WTC11 (cell line): ENCODE data around the gene NHS. TPM values are rescaled to one million over a fixed set of nuclear protein-coding genes. Genes with fewer than 3 reads are reported as not detected.

Source experiments
- ATAC-seq: fragments of 200-7000 bp; cut with Tn5 transposase; 2 replicates; pipeline ENCODE4 v1.10.0; 2021; ENCODE audit warnings: mild to moderate bottlenecking, moderate library complexity
- CTCF ChIA-PET: fragments of 300-600 bp; sonication (Branson Sonifier 250); formaldehyde crosslinking; loops from one replicate; lab custom pipeline; 2021; ENCODE audit warnings: antibody characterized with exemption; lab: Charles Lee
- POLR2A ChIA-PET: fragments of 350-600 bp; sonication (Branson Sonifier 250); formaldehyde crosslinking; loops from one replicate; lab custom pipeline; 2021; ENCODE audit warnings: antibody characterized with exemption; lab: Charles Lee
- DNase-seq: peaks from one replicate; pipeline ENCODE4 v3.0.0; 2021; ENCODE audit warnings: low spot score
- H3K27ac Mint-ChIP-seq: 2 replicates; pipeline ENCODE4 v1.8.0; 2021; ENCODE audit warnings: mixed read lengths
- H3K27me3 Mint-ChIP-seq: 2 replicates; pipeline ENCODE4 v1.8.0; 2021; ENCODE audit warnings: low read depth, mild to moderate bottlenecking, moderate library complexity, mixed read lengths
- H3K36me3 Mint-ChIP-seq: 2 replicates; pipeline ENCODE4 v1.8.0; 2021; ENCODE audit warnings: mixed read lengths
- H3K4me1 Mint-ChIP-seq: 2 replicates; pipeline ENCODE4 v1.8.0; 2022; ENCODE audit warnings: mixed read lengths
- H3K4me3 Mint-ChIP-seq: 2 replicates; pipeline ENCODE4 v1.8.0; 2021; ENCODE audit warnings: mild to moderate bottlenecking, moderate library complexity, mixed read lengths
- H3K9me3 Mint-ChIP-seq: 2 replicates; pipeline ENCODE4 v1.8.0; 2021; ENCODE audit warnings: mixed read lengths
- ATF1 ChIP-seq: sonication (generic); formaldehyde crosslinking; IDR thresholded peaks from 2 replicates; pipeline ENCODE4 v1.8.1; 2023; ENCODE audit warnings: mild to moderate bottlenecking, moderate library complexity, missing genetic modification reagents
- CBFB ChIP-seq: sonication (generic); formaldehyde crosslinking; IDR thresholded peaks from 2 replicates; pipeline ENCODE4 v1.8.1; 2022; ENCODE audit warnings: mild to moderate bottlenecking, low read depth, missing genetic modification reagents
- ELF4 ChIP-seq: sonication (generic); formaldehyde crosslinking; IDR thresholded peaks from 2 replicates; pipeline ENCODE4 v1.8.1; 2022; ENCODE audit warnings: low read depth, mild to moderate bottlenecking, moderate library complexity, missing genetic modification reagents
- GRHL2 ChIP-seq: fragments of 250-450 bp; sonication (Bioruptor Pico); IDR thresholded peaks from 2 replicates; pipeline ENCODE4 v1.8.0; 2022; ENCODE audit warnings: mild to moderate bottlenecking, moderate library complexity; ENCODE audit not compliant: insufficient replicate concordance, severe bottlenecking
- HMGA2 ChIP-seq: fragments of 250-450 bp; sonication (Bioruptor Pico); IDR thresholded peaks from 2 replicates; pipeline ENCODE4 v1.4.0; 2021; ENCODE audit warnings: mild to moderate bottlenecking, moderate library complexity
- NFYB ChIP-seq: sonication (generic); formaldehyde crosslinking; conservative IDR thresholded peaks from 2 replicates; pipeline ENCODE4 v1.8.0; 2022; ENCODE audit warnings: low read depth, missing genetic modification reagents
- SOX15 ChIP-seq: fragments of 250-450 bp; sonication (Bioruptor Pico); IDR thresholded peaks from 2 replicates; pipeline ENCODE4 v1.9.0; 2021; ENCODE audit warnings: mild to moderate bottlenecking
- ZNF121 ChIP-seq: sonication (generic); formaldehyde crosslinking; IDR thresholded peaks from 2 replicates; pipeline ENCODE4 v1.8.0; 2023; ENCODE audit warnings: missing genetic modification reagents
- ZNF263 ChIP-seq: sonication (generic); formaldehyde crosslinking; IDR thresholded peaks from 2 replicates; pipeline ENCODE4 v1.8.1; 2022; ENCODE audit warnings: low read depth, mild to moderate bottlenecking, moderate library complexity, missing genetic modification reagents
- ZNF396 ChIP-seq: fragments of 250-450 bp; sonication (Bioruptor Pico); IDR thresholded peaks from 2 replicates; pipeline ENCODE4 v1.8.0; 2021; ENCODE audit warnings: mild to moderate bottlenecking, moderate library complexity, borderline replicate concordance
- ZNF671 ChIP-seq: fragments of 250-450 bp; sonication (Bioruptor Pico); IDR thresholded peaks from 2 replicates; pipeline ENCODE4 v1.8.0; 2021; ENCODE audit warnings: mild to moderate bottlenecking
- total RNA-seq: library from RNA; stranded (reverse); gene quantifications from 3 replicates; pipeline ENCODE4 v1.2.3, GENCODE V29; 2021
- TF ChIP-seq, protein P1 (sequence below): sonication (generic); formaldehyde crosslinking; IDR thresholded peaks from 2 replicates; pipeline ENCODE4 v1.8.1; 2023; ENCODE audit warnings: mild to moderate bottlenecking, missing genetic modification reagents
- TF ChIP-seq, protein P2 (sequence below): sonication (generic); formaldehyde crosslinking; conservative IDR thresholded peaks from 2 replicates; pipeline ENCODE4 v1.8.1; 2023; ENCODE audit warnings: mild to moderate bottlenecking, low read depth, missing genetic modification reagents, moderate library complexity
- TF ChIP-seq, protein P3 (sequence below): sonication (generic); formaldehyde crosslinking; IDR thresholded peaks from 2 replicates; pipeline ENCODE4 v1.8.1; 2023; ENCODE audit warnings: mild to moderate bottlenecking, missing genetic modification reagents, moderate library complexity
- TF ChIP-seq, protein P4 (sequence below): fragments of 250-450 bp; sonication (Bioruptor Pico); IDR thresholded peaks from 2 replicates; pipeline ENCODE4 v1.9.0; 2021; ENCODE audit warnings: mild to moderate bottlenecking
- TF ChIP-seq, protein P5 (sequence below): sonication (generic); formaldehyde crosslinking; IDR thresholded peaks from 2 replicates; pipeline ENCODE4 v1.8.1; 2023; ENCODE audit warnings: mild to moderate bottlenecking, missing genetic modification reagents, moderate library complexity
- TF ChIP-seq, protein P6 (sequence below): fragments of 250-450 bp; sonication (Bioruptor Pico); IDR thresholded peaks from 2 replicates; pipeline ENCODE4 v2.1.2; 2022; ENCODE audit warnings: mild to moderate bottlenecking, moderate library complexity
- TF ChIP-seq, protein P7 (sequence below): sonication (generic); formaldehyde crosslinking; IDR thresholded peaks from 2 replicates; pipeline ENCODE4 v1.8.0; 2022; ENCODE audit warnings: mild to moderate bottlenecking, missing genetic modification reagents
- TF ChIP-seq, protein P8 (sequence below): sonication (generic); formaldehyde crosslinking; IDR thresholded peaks from 2 replicates; pipeline ENCODE4 v1.8.0; 2023; ENCODE audit warnings: missing genetic modification reagents
- TF ChIP-seq, protein P9 (sequence below): fragments of 250-450 bp; sonication (Bioruptor Pico); IDR thresholded peaks from 2 replicates; pipeline ENCODE4 v1.9.0; 2021; ENCODE audit warnings: moderate library complexity, mild to moderate bottlenecking, inconsistent platforms, borderline replicate concordance
- TF ChIP-seq, protein P10 (sequence below): sonication (generic); formaldehyde crosslinking; IDR thresholded peaks from 2 replicates; pipeline ENCODE4 v1.8.0; 2022; ENCODE audit warnings: missing genetic modification reagents

Gene NHS
- total RNA-seq, 1 experiment from 2014 or later = 5.8 TPM

DNA sequence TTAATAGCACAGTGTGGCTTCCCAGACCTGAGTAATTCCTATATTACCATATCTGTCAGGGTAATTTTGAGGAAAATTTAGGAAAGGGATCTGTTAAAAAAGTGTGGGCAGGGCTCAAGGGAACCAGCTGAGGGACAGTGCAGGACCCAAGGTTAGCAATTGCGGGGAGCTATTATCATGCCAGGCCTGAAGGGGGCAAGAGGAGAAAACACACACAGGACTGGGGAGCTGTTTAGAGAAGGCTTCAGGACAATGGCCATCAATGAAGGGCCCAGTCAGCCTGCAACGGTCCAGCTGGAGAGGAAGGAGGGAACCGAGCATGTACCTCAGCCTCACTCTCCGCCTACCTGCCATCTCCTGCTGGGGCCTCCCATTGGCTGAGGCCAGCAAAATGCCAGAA lies 19.0 kb upstream of the NHS start (continued):
- TF ChIP-seq, protein P1, sequence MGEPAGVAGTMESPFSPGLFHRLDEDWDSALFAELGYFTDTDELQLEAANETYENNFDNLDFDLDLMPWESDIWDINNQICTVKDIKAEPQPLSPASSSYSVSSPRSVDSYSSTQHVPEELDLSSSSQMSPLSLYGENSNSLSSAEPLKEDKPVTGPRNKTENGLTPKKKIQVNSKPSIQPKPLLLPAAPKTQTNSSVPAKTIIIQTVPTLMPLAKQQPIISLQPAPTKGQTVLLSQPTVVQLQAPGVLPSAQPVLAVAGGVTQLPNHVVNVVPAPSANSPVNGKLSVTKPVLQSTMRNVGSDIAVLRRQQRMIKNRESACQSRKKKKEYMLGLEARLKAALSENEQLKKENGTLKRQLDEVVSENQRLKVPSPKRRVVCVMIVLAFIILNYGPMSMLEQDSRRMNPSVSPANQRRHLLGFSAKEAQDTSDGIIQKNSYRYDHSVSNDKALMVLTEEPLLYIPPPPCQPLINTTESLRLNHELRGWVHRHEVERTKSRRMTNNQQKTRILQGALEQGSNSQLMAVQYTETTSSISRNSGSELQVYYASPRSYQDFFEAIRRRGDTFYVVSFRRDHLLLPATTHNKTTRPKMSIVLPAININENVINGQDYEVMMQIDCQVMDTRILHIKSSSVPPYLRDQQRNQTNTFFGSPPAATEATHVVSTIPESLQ (CRISPR knock-in tag) = no peak
- TF ChIP-seq ZNF263 = no peak
- no peak for TF ChIP-seq CBFB (CRISPR knock-in tag)
- TF ChIP-seq ZNF671 = no peak
- TF ChIP-seq, protein P2, sequence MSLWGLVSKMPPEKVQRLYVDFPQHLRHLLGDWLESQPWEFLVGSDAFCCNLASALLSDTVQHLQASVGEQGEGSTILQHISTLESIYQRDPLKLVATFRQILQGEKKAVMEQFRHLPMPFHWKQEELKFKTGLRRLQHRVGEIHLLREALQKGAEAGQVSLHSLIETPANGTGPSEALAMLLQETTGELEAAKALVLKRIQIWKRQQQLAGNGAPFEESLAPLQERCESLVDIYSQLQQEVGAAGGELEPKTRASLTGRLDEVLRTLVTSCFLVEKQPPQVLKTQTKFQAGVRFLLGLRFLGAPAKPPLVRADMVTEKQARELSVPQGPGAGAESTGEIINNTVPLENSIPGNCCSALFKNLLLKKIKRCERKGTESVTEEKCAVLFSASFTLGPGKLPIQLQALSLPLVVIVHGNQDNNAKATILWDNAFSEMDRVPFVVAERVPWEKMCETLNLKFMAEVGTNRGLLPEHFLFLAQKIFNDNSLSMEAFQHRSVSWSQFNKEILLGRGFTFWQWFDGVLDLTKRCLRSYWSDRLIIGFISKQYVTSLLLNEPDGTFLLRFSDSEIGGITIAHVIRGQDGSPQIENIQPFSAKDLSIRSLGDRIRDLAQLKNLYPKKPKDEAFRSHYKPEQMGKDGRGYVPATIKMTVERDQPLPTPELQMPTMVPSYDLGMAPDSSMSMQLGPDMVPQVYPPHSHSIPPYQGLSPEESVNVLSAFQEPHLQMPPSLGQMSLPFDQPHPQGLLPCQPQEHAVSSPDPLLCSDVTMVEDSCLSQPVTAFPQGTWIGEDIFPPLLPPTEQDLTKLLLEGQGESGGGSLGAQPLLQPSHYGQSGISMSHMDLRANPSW (CRISPR knock-in tag) = no peak
- no peak for TF ChIP-seq NFYB (CRISPR knock-in tag)
- TF ChIP-seq, protein P3, sequence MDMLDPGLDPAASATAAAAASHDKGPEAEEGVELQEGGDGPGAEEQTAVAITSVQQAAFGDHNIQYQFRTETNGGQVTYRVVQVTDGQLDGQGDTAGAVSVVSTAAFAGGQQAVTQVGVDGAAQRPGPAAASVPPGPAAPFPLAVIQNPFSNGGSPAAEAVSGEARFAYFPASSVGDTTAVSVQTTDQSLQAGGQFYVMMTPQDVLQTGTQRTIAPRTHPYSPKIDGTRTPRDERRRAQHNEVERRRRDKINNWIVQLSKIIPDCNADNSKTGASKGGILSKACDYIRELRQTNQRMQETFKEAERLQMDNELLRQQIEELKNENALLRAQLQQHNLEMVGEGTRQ (CRISPR knock-in tag) = no peak
- TF ChIP-seq, protein P4, sequence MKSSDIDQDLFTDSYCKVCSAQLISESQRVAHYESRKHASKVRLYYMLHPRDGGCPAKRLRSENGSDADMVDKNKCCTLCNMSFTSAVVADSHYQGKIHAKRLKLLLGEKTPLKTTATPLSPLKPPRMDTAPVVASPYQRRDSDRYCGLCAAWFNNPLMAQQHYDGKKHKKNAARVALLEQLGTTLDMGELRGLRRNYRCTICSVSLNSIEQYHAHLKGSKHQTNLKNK (CRISPR knock-in tag) = no peak
- no peak for TF ChIP-seq ATF1 (CRISPR knock-in tag)

DNA sequence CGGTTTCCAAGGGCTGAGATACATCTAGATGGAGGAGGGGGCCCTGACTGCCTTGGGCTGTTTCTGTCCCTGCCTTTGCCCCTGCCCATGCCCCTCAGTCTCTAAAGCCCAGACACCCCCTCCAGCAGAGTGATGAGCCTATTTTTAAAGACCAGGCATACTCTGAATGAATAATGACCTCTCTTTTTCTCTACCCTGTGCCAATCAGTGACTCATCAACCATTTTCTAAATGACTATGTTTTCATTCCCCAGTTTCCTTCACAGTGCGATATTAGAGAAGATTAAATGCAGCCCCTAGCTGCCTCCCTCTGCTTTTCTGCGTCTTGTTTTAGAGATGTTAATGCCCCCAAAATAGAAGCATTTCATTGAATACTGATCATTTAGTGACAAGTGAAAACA lies 15.5 kb upstream of the NHS start:
- CTCF ChIA-PET = no interaction called here
- no peak for TF ChIP-seq SOX15
- TF ChIP-seq, protein P5, sequence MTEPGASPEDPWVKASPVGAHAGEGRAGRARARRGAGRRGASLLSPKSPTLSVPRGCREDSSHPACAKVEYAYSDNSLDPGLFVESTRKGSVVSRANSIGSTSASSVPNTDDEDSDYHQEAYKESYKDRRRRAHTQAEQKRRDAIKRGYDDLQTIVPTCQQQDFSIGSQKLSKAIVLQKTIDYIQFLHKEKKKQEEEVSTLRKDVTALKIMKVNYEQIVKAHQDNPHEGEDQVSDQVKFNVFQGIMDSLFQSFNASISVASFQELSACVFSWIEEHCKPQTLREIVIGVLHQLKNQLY = no peak
- no peak for TF ChIP-seq ELF4 (CRISPR knock-in tag)
- TF ChIP-seq HMGA2 (CRISPR knock-in tag) = no peak
- TF ChIP-seq ZNF396 (CRISPR knock-in tag) = no peak
- TF ChIP-seq, protein P6, sequence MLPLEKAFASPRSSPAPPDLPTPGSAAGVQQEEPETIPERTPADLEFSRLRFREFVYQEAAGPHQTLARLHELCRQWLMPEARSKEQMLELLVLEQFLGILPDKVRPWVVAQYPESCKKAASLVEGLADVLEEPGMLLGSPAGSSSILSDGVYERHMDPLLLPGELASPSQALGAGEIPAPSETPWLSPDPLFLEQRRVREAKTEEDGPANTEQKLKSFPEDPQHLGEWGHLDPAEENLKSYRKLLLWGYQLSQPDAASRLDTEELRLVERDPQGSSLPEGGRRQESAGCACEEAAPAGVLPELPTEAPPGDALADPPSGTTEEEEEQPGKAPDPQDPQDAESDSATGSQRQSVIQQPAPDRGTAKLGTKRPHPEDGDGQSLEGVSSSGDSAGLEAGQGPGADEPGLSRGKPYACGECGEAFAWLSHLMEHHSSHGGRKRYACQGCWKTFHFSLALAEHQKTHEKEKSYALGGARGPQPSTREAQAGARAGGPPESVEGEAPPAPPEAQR (CRISPR knock-in tag) = no peak
- no peak for TF ChIP-seq GRHL2 (CRISPR knock-in tag)
- TF ChIP-seq, protein P7, sequence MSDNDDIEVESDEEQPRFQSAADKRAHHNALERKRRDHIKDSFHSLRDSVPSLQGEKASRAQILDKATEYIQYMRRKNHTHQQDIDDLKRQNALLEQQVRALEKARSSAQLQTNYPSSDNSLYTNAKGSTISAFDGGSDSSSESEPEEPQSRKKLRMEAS (CRISPR knock-in tag) = no peak
- TF ChIP-seq ZNF121 (CRISPR knock-in tag) = no peak
- TF ChIP-seq, protein P8, sequence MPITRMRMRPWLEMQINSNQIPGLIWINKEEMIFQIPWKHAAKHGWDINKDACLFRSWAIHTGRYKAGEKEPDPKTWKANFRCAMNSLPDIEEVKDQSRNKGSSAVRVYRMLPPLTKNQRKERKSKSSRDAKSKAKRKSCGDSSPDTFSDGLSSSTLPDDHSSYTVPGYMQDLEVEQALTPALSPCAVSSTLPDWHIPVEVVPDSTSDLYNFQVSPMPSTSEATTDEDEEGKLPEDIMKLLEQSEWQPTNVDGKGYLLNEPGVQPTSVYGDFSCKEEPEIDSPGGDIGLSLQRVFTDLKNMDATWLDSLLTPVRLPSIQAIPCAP (CRISPR knock-in tag) = no peak
- TF ChIP-seq, protein P9, sequence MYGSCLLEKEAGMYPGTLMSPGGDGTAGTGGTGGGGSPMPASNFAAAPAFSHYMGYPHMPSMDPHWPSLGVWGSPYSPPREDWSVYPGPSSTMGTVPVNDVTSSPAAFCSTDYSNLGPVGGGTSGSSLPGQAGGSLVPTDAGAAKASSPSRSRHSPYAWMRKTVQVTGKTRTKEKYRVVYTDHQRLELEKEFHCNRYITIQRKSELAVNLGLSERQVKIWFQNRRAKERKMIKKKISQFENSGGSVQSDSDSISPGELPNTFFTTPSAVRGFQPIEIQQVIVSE (CRISPR knock-in tag) = no peak
- TF ChIP-seq, protein P10, sequence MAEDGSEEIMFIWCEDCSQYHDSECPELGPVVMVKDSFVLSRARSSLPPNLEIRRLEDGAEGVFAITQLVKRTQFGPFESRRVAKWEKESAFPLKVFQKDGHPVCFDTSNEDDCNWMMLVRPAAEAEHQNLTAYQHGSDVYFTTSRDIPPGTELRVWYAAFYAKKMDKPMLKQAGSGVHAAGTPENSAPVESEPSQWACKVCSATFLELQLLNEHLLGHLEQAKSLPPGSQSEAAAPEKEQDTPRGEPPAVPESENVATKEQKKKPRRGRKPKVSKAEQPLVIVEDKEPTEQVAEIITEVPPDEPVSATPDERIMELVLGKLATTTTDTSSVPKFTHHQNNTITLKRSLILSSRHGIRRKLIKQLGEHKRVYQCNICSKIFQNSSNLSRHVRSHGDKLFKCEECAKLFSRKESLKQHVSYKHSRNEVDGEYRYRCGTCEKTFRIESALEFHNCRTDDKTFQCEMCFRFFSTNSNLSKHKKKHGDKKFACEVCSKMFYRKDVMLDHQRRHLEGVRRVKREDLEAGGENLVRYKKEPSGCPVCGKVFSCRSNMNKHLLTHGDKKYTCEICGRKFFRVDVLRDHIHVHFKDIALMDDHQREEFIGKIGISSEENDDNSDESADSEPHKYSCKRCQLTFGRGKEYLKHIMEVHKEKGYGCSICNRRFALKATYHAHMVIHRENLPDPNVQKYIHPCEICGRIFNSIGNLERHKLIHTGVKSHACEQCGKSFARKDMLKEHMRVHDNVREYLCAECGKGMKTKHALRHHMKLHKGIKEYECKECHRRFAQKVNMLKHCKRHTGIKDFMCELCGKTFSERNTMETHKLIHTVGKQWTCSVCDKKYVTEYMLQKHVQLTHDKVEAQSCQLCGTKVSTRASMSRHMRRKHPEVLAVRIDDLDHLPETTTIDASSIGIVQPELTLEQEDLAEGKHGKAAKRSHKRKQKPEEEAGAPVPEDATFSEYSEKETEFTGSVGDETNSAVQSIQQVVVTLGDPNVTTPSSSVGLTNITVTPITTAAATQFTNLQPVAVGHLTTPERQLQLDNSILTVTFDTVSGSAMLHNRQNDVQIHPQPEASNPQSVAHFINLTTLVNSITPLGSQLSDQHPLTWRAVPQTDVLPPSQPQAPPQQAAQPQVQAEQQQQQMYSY (CRISPR knock-in tag) = no peak
- TF ChIP-seq, protein P3 (CRISPR knock-in tag) = no peak
- TF ChIP-seq, all 79 proteins: peak for 0
- DNase-seq (no peak), ATAC-seq (no peak)
- Mint-ChIP-seq H3K27ac (no peak overlapping the region), H3K4me1 (no peaks in the 10 kb centered on the region), H3K9me3 (no peaks in the 10 kb centered on the region), H3K27me3 (no peaks in the 10 kb centered on the region), H3K36me3 (no peaks in the 10 kb centered on the region), H3K4me3 (no peak overlapping the region)
- POLR2A ChIA-PET = no interaction called here
